ENCODE measurements around the gene CSAG3.
"Not testable (repeated sequence)": the region's sequence is repeated elsewhere in the genome, so short reads cannot be mapped to it uniquely, and the experiment has no call there.

GRCh38 chrX:152754871-152755270 is 4.1 kb upstream of the CSAG3 start:
- TF ChIP-seq ELF4 (IDR thresholded peaks at IDR 0.05); LEF1 (IDR thresholded peaks at IDR 0.05; ENCODE audit: borderline replicate concordance); NFRKB (IDR thresholded peaks at IDR 0.05); SP1 (IDR thresholded peaks at IDR 0.05); BHLHE40 (IDR thresholded peaks at IDR 0.05; ENCODE audit: borderline replicate concordance); FOXK2 (IDR thresholded peaks at IDR 0.05); FOXM1 (IDR thresholded peaks at IDR 0.05; ENCODE audit: borderline replicate concordance); TARDBP (IDR thresholded peaks at IDR 0.05); HDGF (IDR thresholded peaks at IDR 0.05; ENCODE audit: borderline replicate concordance); ARNT (IDR thresholded peaks at IDR 0.05): not testable (repeated sequence)
- TF ChIP-seq, protein P1, sequence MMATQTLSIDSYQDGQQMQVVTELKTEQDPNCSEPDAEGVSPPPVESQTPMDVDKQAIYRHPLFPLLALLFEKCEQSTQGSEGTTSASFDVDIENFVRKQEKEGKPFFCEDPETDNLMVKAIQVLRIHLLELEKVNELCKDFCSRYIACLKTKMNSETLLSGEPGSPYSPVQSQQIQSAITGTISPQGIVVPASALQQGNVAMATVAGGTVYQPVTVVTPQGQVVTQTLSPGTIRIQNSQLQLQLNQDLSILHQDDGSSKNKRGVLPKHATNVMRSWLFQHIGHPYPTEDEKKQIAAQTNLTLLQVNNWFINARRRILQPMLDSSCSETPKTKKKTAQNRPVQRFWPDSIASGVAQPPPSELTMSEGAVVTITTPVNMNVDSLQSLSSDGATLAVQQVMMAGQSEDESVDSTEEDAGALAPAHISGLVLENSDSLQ (IDR thresholded peaks at IDR 0.05): not testable (repeated sequence)

Data from HEK293T (cell line).